Stimulated activated naive CD8-positive, alpha-beta T cell treated with anti-CD3 and anti-CD28 coated beads, Interleukin-15, Interleukin-2, amounts not matched to agents 100 U/mL and 50 U/mL, for 24 hours (primary cell): ENCODE measurements around the gene SLC7A11.

ENCODE experiments used
- ATAC-seq: fragments of 150-1000 bp; cut with Tn5 transposase; one replicate; pipeline ENCODE4 v1.10.0; 2021
- DNase-seq: peaks from one replicate; pipeline ENCODE4 v3.0.0; 2021

Gene SLC7A11

GRCh38 chr4:138161351-138161750 is 80.8 kb downstream of the SLC7A11 start:
- DNase-seq (no peak), ATAC-seq (no peak)

DNA sequence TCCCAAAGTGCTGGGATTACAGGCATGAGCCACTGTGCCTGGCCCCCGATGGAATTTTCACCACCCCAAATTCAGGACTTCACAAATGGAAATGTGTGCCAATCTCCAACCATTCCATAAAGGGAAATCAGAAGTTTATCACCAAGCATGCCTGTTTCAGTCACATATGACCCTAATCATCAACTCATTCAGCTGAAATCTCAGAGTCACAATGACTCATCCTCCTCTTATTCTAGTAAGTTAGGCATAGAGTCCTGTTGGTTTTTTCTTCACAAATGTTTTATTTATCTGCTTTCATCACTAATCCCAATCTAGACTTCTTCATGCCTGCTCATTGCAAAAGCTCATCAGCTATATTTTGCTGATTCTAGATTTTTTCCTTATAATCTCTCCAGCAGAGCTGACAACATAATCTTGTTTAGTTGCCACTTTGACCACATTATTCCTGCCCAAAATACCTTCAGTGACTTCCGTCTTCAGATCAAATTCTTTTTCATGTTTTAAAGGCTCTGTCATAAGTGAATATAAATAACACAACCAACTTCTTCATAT is 83.3 kb downstream of the SLC7A11 start:
- no peak for ATAC-seq
- no peak for DNase-seq

GRCh38 chr4:138140879-138141278 is 101.3 kb downstream of the SLC7A11 start:
- DNase-seq (no peak), ATAC-seq (no peak)

GRCh38 chr4:138138774-138139173 is 103.4 kb downstream of the SLC7A11 start:
- ATAC-seq: no peak
- no peak for DNase-seq

DNA sequence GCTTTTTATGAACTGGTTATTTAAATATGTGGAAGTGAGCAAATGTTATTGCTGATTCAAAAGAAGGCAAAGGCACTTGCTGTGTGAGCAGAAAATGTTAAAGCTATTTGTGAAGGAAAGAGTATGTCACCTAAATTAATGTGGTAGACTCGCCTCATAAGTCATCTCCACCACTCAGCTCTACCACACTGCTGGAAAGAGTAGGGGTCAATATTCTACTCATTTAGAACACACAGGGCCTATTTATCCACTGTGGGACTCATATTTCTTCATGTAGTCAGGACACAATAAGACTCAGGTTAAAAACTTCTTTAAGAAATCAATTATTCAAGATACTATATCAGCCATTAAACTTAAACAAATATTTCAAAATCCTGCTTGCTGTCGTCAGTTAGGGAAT is 106.5 kb downstream of the SLC7A11 start:
- DNase-seq (no peak), ATAC-seq (no peak)

- DNase-seq (no peak), ATAC-seq (no peak)
Measured at GRCh38 chr4:138118270-138118669, 123.9 kb downstream of the SLC7A11 start.

DNA sequence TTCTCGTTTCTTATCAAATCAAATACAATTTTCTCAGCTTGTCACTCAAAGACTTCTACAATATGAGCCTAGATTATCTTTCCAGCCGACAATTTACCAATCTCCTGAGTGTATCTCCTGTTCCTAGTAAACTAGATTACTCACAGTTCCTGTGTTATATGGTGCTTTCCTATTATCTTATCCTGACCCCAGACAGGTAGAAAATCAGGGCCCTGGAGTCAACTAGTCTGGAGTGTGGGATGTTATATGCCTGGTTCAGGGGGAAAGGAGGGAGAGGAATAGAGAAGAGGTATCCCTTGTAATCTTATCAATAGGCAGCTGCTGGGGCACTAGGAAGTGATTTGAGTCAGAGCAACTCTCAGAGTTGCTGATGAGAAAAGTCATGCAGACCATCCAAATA is 127.1 kb downstream of the SLC7A11 start:
- no peak for ATAC-seq

GRCh38 chr4:138114434-138114833 is 127.7 kb downstream of the SLC7A11 start:
- no peak for DNase-seq
- ATAC-seq: peak; percentile 32

More for the DNA sequence above, 127.1 kb downstream of the SLC7A11 start:
- no peak for DNase-seq
